Stimulated activated CD8-positive, alpha-beta memory T cell treated with anti-CD3 and anti-CD28 coated beads, Interleukin-7, amount 100 ng/mL, for 1 hour (primary cell): ENCODE data around the gene TAS2R40.

Source experiments
- DNase-seq, 2 donors: peaks; one replicate each; pipeline ENCODE4 v3.0.0-alpha.2; 2020; ENCODE audit warnings: low read depth in 2 of 2

TAS2R40 gene

GRCh38 chr7:143223784-143224183, 1.9 kb downstream of the TAS2R40 start:
- no peak for DNase-seq

GRCh38 chr7:143225047-143225446, 3.2 kb downstream of the TAS2R40 start:
- no peak for DNase-seq

GRCh38 chr7:143227806-143228205, 6.0 kb downstream of the TAS2R40 start:
- DNase-seq = no peak

GRCh38 chr7:143229054-143229790, 7.4 kb downstream of the TAS2R40 start:
- no peak for DNase-seq

- no peak for DNase-seq
These were observed 9.0 kb downstream of the TAS2R40 start for GRCh38 chr7:143230602-143231457.

- no peak for DNase-seq
These were observed 12.1 kb downstream of the TAS2R40 start for GRCh38 chr7:143233816-143234532.

GRCh38 chr7:143234533-143234875, 12.7 kb downstream of the TAS2R40 start:
- no peak for DNase-seq

- no peak for DNase-seq
These were observed 13.7 kb downstream of the TAS2R40 start for GRCh38 chr7:143235561-143235960.

GRCh38 chr7:143236408-143236990, 14.7 kb downstream of the TAS2R40 start:
- no peak for DNase-seq

GRCh38 chr7:143237366-143237765, 15.5 kb downstream of the TAS2R40 start:
- DNase-seq = no peak

- DNase-seq = no peak
These were observed 16.6 kb downstream of the TAS2R40 start for GRCh38 chr7:143238289-143238980.

GRCh38 chr7:143239813-143240212, 18.0 kb downstream of the TAS2R40 start:
- DNase-seq = no peak

GRCh38 chr7:143240291-143241168, 18.7 kb downstream of the TAS2R40 start:
- peak; percentile 42 for DNase-seq

GRCh38 chr7:143242306-143242705, 20.5 kb downstream of the TAS2R40 start:
- no peak for DNase-seq

GRCh38 chr7:143243111-143243510, 21.3 kb downstream of the TAS2R40 start:
- DNase-seq = no peak

- DNase-seq = no peak
These were observed 21.8 kb downstream of the TAS2R40 start for GRCh38 chr7:143243614-143244013.

GRCh38 chr7:143244321-143244720, 22.5 kb downstream of the TAS2R40 start:
- DNase-seq = no peak

- DNase-seq = no peak
These were observed 23.3 kb downstream of the TAS2R40 start for GRCh38 chr7:143245123-143245522.

GRCh38 chr7:143247372-143247771, 25.5 kb downstream of the TAS2R40 start:
- no peak for DNase-seq

GRCh38 chr7:143248761-143249354, 27.0 kb downstream of the TAS2R40 start:
- DNase-seq = no peak
